ENCODE results near the gene COPE.
"Not testable (repeated sequence)": the region's sequence is repeated elsewhere in the genome, so short reads cannot be mapped to it uniquely, and the experiment has no call there.

The COPE gene

GRCh38 chr19:18940769-18941627 is 21.8 kb upstream of the COPE start, which contains the start of gene HOMER3:
Gene HOMER3 (minus strand): TSS chr19:18941217. CDS start chr19:18938982, 2,235 bp downstream.
- DNase-seq, result peak; percentile 75 to 82

DNA sequence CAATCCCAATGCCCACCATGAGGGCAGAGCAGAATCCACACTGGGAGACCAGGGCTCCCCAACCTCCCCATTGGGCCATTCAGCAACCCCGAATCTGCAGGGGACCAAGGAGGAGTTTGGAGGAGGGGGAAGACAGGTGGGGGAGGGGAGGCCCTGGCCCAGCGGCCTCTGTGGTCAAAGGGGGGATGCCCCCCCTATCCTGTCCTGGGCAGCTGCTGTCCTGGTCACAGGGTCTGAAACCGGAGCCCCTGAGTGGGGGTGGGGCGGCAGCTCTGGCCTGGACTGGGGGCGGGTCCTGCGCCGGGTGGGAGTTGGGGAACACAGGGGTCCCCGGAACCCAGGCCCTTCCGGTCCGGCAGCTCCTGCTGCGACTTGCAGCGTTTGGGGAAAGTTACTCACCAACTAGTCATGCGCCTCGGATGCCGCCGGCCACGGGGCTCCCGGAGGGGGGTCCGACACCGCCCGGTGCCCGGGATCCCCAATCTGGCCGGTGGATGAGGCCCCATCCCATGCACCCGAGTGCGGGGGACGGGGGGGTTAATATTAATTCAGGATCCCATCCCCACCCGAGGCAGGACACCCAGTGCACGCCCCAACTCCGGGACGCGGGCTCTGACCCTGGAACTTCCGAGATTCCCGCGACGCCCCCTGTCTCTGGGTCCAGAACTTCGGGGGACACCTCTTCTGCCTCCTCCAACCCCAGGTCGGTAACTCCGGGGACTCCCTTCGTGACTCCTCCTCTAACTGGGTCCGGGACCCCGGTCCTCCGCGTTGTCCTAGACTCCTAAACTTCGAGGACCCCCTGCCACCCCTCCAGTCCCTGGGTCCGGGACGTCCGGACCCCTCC is 21.0 kb upstream of the COPE start:
- DNase-seq, result no peak

- DNase-seq, result no peak
Observed at GRCh38 chr19:18939163-18939562, 20.0 kb upstream of the COPE start.

- no peak for DNase-seq
Observed at GRCh38 chr19:18933297-18933696, 14.1 kb upstream of the COPE start.

- DNase-seq, result peak; percentile 83 to 84
Observed at GRCh38 chr19:18932216-18932841, 13.1 kb upstream of the COPE start.

GRCh38 chr19:18931316-18932162 is 12.4 kb upstream of the COPE start:
- DNase-seq, result no peak

DNA sequence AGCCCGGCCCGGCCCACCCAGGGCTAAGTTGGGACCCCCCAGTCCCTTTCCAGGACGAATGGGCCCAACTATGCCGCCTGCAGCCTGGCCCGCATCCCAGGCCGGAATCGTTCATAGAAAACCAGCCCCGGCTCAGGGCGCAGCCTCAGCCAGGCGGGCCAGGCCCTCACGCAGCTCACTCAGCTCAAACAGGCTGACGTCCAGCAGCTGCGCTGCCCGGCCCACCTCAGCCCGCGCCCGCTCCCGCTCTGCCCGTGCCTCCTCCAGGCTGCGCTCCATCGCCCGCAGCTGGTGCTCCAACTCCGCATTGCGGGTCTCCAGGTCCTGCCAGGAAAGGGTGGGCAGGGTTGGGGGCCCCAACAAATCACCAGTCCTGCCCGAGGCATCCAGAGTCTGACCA is 10.1 kb upstream of the COPE start:
- DNase-seq, result no peak

DNA sequence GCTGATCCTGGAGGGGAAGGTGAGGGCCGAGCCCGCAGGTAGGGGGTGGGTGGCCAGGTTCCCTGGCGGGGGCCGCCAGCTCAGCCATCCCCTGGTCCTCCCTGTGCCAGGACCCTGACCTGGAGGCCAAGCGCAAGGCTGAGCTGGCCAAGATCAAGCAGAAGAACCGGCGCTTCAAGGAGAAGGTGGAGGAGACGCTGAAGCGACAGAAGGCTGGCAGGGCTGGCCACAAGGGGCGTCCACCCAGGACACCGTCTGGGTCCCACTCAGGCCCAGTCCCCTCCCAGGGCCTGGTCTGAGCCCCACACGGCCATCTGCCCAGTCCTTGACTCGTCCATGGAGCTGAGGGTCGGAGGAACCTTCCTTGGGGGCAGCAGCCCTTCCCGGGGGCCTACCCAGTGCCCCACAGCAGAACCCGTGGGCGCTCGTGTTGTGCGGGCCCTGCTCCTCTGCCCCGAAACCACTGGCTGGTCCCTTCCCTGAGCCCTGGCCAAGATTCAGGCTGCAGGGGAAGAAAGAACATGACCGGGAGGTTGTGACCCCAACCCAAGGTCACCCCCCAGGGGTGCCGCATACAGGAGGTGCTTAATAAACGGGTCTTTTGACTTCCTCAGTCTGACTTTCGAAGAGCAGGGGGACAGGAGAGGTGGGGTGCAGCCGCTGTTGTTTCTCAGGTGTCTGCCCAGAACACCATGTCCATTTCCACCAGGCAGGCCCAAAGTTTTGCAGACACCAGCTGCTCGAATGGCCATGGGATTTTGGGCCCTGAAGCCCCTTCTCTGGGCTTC is 9.0 kb upstream of the COPE start:
- no peak for DNase-seq

GRCh38 chr19:18924684-18925213 is 5.6 kb upstream of the COPE start:
- no peak for DNase-seq

- no peak for DNase-seq
Observed at GRCh38 chr19:18922228-18922985, 3.2 kb upstream of the COPE start.

DNA sequence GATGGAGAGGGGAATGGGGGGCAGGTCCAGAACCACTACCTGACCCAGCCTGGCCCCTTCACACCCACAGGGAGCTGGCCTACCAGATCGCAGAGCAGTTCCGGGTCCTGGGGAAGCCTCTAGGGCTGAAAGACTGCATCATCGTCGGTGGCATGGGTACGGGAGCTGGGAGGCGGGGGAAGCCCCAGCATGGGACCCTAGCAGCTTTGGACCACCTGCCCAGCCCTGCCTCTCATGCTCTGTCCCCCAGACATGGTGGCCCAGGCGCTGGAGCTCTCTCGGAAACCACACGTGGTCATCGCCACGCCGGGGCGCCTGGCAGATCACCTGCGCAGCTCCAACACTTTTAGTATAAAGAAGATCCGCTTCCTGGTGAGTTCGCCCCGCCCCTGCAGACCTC is 2.4 kb upstream of the COPE start:
- no peak for DNase-seq

- DNase-seq, result no peak
Observed at GRCh38 chr19:18920400-18920799, 1.2 kb upstream of the COPE start.

- no peak for DNase-seq
Observed at GRCh38 chr19:18919900-18920214, 670 bp upstream of the COPE start.

- DNase-seq, result not testable (repeated sequence)
Observed at GRCh38 chr19:18917593-18917992, 1.6 kb downstream of the COPE start.

- no peak for DNase-seq
Observed at GRCh38 chr19:18915639-18916038, 3.5 kb downstream of the COPE start.

GRCh38 chr19:18913466-18913865 is 5.7 kb downstream of the COPE start:
- no peak for DNase-seq

GRCh38 chr19:18912933-18913332 is 6.3 kb downstream of the COPE start:
- no peak for DNase-seq

DNA sequence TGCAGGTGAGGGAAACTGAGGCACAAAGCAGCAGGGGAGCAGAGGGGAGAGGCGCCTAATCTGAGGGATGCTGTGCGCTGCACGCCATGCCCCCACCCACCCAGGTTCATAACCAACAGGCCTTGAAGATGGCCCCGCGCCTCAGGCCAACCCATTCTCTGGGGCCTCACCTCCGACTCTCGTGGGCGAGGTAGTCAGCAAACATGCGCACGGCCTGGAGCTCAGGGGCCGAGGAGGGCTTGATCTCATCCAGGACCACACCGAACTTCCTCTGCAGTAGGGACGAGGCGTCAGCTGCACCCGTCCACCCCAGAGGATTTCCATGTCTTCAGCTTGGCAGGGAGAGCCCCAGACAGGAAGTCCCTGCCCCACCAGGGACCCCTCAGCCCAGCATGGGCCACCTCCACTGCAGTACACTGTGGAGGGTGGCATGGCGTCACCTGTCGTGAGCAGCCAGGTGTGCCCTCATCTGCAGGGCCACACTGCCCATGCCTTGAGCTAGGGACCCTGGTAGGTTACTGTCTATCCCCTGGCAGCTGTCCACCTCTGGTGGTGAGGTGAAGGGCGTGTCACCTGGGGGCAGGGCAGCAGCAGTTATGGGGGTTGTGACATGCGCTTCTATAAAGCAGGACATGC is 8.3 kb downstream of the COPE start:
- no peak for DNase-seq

GRCh38 chr19:18910010-18910409 is 9.2 kb downstream of the COPE start:
- DNase-seq, result no peak

GRCh38 chr19:18908917-18909619 is 10.1 kb downstream of the COPE start:
- no peak for DNase-seq

Data from activated CD4-positive, alpha-beta T cell treated with anti-CD3 and anti-CD28 coated beads for 4 hours (primary cell).